Lung (tissue), 12 donors: ENCODE results near the gene ALOX15B. TPM values are rescaled to one million over a fixed set of nuclear protein-coding genes. Genes with fewer than 3 reads are reported as not detected.
"Not testable (repeated sequence)": the region's sequence is repeated elsewhere in the genome, so short reads cannot be mapped to it uniquely, and the experiment has no call there.

Experiments
- ATAC-seq: fragments of 200-7000 bp; cut with Tn5 transposase; one replicate; pipeline ENCODE4 v1.9.1; 2020; ENCODE audit warnings: moderate number of reproducible peaks; ENCODE audit not compliant: insufficient read depth, low FRiP score
- DNase-seq, 3 donors: peaks; one replicate each; pipeline ENCODE4 v3.0.0-alpha.2; 2013 to 2017
- H3K27ac ChIP-seq, 2 donors: one replicate each; pipeline ENCODE4 v1.5.1; 2013; ENCODE audit warnings: mild to moderate bottlenecking in 2 of 2, moderate library complexity in 2 of 2, control low read depth in 1 of 2, inconsistent platforms in 1 of 2, low read depth in 1 of 2, low read length in 1 of 2
- H3K27me3 ChIP-seq, 3 donors: one replicate each; pipeline ENCODE4 v1.5.1; 2013; ENCODE audit warnings: low read length in 2 of 3; ENCODE audit not compliant: control insufficient read depth in 3 of 3, insufficient read depth in 3 of 3
- H3K36me3 ChIP-seq, 4 donors: one replicate each; pipeline ENCODE4 v1.5.1; 2013; ENCODE audit warnings: low read length in 4 of 4, mild to moderate bottlenecking in 1 of 4, moderate library complexity in 1 of 4; ENCODE audit not compliant: control insufficient read depth in 4 of 4, insufficient read depth in 4 of 4
- H3K4me1 ChIP-seq, 5 donors: one replicate each; pipeline ENCODE4 v1.5.1; 2013; ENCODE audit warnings: low read length in 5 of 5, mild to moderate bottlenecking in 2 of 5, moderate library complexity in 1 of 5; ENCODE audit not compliant: control insufficient read depth in 5 of 5, insufficient read depth in 5 of 5
- H3K4me3 ChIP-seq: one replicate; pipeline ENCODE4 v1.5.1; 2013; ENCODE audit warnings: mild to moderate bottlenecking, control low read depth, moderate library complexity
- H3K9ac ChIP-seq, 2 donors: one replicate each; pipeline ENCODE4 v1.5.1; 2013; ENCODE audit warnings: low read length in 2 of 2, control low read depth in 1 of 2; ENCODE audit not compliant: insufficient read depth in 1 of 2
- H3K9me3 ChIP-seq, 4 donors: one replicate each; pipeline ENCODE4 v1.5.1; 2013; ENCODE audit warnings: low read length in 3 of 4, mild to moderate bottlenecking in 1 of 4, moderate library complexity in 1 of 4; ENCODE audit not compliant: control insufficient read depth in 4 of 4, insufficient read depth in 3 of 4
- WGBS, 2 donors: extraction: QIAGEN DNeasy Blood & Tissue Kit; methylation state at CpG; one replicate each; pipeline ENCODE4 v1.1.7; 2013; 5-methylcytosine and 5-hydroxymethylcytosine counted together
- polyA plus RNA-seq, 2 donors: library from polyadenylated mRNA; stranded (reverse); fragments of 200-250 nt; gene quantifications; one replicate each; pipeline ENCODE4 v1.2.1, GENCODE V29; 2013
- total RNA-seq, 2 donors: library from RNA; depleted of rRNA in 1 of 2; stranded (reverse); fragments of >200 nt in 1 of 2; gene quantifications; one replicate each; pipeline ENCODE4 v1.2.1, GENCODE V29; 2014 to 2021
- TF ChIP-seq, protein P1 (sequence below): IDR thresholded peaks from 2 replicates; pipeline ENCODE4 v1.5.1; 2012; ENCODE audit warnings: mild to moderate bottlenecking; ENCODE audit errors: control extremely low read depth, extremely low read depth
- donor health status: control.
- donor health status: control.
- donor health status: Bipolar disorder and iron deficiency.
- donor health status: healthy.
- donor health status: DM: yes; HTN: yes; CAD: no.

Gene ALOX15B
- total and polyA plus RNA-seq, 4 donors = 3.4 to 135 (median 73.8) TPM

DNA sequence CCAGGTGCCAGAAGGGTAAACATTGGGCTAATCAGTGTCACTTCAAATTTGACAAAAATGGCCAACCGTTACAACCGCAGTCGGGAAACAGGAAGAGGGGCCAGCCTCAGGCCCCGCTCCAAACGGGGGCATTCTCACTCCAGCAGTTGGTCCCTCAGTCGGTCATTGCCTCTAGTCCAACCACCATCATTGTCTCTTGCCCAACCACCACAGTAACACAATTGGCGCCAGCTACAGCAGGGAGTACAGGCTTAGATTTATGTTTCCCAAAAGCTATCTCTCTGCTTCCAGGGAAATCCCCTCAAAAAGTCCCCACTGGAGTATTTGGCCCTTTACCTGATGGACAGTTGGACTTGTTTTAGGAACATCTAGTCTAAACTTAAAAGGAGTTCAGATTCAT, 20.3 kb downstream of the ALOX15B start:
- DNase-seq = no peak
- peak overlapping the region; percentile 26 for H3K4me3 ChIP-seq
- H3K36me3 ChIP-seq = no peaks in the 10 kb centered on the region
- peaks cover 0 to 11% (median 4%) of the 10 kb centered on the region in 5 donors for H3K4me1 ChIP-seq
- TF ChIP-seq, protein P1, sequence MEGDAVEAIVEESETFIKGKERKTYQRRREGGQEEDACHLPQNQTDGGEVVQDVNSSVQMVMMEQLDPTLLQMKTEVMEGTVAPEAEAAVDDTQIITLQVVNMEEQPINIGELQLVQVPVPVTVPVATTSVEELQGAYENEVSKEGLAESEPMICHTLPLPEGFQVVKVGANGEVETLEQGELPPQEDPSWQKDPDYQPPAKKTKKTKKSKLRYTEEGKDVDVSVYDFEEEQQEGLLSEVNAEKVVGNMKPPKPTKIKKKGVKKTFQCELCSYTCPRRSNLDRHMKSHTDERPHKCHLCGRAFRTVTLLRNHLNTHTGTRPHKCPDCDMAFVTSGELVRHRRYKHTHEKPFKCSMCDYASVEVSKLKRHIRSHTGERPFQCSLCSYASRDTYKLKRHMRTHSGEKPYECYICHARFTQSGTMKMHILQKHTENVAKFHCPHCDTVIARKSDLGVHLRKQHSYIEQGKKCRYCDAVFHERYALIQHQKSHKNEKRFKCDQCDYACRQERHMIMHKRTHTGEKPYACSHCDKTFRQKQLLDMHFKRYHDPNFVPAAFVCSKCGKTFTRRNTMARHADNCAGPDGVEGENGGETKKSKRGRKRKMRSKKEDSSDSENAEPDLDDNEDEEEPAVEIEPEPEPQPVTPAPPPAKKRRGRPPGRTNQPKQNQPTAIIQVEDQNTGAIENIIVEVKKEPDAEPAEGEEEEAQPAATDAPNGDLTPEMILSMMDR = no peak
- no peak overlapping the region for H3K9ac ChIP-seq
- H3K27me3 ChIP-seq = peaks cover 0 to 54% (median 46%) of the 10 kb centered on the region in 3 donors
- H3K9me3 ChIP-seq = no peaks in the 10 kb centered on the region
- H3K27ac ChIP-seq = peak overlapping the region in 1 of 2 donors; percentile 48
- ATAC-seq = no peak
- 6 to 8% methylated on average over 7 of the region's 7 CpGs for WGBS, 2 donors

DNA sequence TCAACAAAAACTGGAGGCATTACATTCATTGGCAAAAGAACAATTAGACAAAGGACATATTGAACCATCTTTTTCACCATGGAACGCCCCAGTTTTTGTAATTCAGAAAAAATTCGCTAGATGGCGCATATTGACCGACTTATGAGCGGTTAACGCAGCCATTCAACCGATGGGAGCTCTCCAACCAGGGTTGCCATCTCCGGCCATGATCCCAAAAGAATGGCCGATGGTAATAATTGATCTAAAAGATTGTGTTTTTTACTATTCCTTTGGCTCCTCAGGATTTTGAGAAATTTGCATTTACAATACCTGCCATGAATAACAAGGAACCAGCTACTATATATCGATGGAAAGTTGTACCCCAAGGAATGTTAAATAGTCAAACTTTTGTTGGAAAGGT, 21.4 kb downstream of the ALOX15B start:
- DNase-seq (peak; percentile 55 to 81 (median 74)), ATAC-seq (no peak)
- H3K9me3 ChIP-seq = no peaks in the 10 kb centered on the region
- no peak overlapping the region for H3K27ac ChIP-seq
- no peak overlapping the region for H3K9ac ChIP-seq
- H3K4me3 ChIP-seq = no peak overlapping the region
- WGBS, 2 donors = 6 to 7% methylated on average over 10 of the region's 10 CpGs
- peaks cover 0 to 11% (median 4%) of the 10 kb centered on the region in 5 donors for H3K4me1 ChIP-seq
- TF ChIP-seq, protein P1 = peak; percentile 78
- H3K36me3 ChIP-seq = no peaks in the 10 kb centered on the region
- peaks cover 0 to 60% (median 54%) of the 10 kb centered on the region in 3 donors for H3K27me3 ChIP-seq

DNA sequence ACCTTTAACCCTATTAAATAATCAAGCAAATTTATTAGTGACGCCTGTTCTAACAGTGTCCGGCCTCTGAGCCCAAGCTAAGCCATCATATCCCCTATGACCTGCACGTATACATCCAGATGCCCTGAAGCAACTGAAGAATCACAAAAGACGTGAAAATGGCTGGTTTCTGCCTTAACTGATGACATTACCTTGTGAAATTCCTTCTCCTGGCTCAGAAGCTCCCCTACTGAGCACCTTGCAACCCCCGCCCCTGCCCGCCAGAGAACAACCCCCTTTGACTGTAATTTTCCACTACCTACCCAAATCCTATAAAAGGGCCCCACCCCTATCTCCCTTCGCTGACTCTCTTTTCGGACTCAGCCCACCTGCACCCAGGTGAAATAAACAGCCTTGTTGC, 23.0 kb downstream of the ALOX15B start:
- H3K9me3 ChIP-seq, H3K4me3 ChIP-seq, DNase-seq, H3K9ac ChIP-seq, ATAC-seq, H3K27ac ChIP-seq, H3K36me3 ChIP-seq, H3K4me1 ChIP-seq: not testable (repeated sequence)
- peaks cover 0 to 66% (median 54%) of the 10 kb centered on the region in 3 donors for H3K27me3 ChIP-seq
- WGBS, 2 donors = 76 to 77% methylated on average over 8 of the region's 8 CpGs

- no peak for ATAC-seq
Measured at GRCh38 chr17:8062435-8062806, 23.6 kb downstream of the ALOX15B start.

More at GRCh38 chr17:8062435-8062806, 23.6 kb downstream of the ALOX15B start:
- Histone ChIP-seq H3K36me3 (no peaks in the 10 kb centered on the region), H3K9ac (no peak overlapping the region), H3K27me3 (peaks cover 0 to 66% (median 54%) of the 10 kb centered on the region in 3 donors), H3K4me3 (no peak overlapping the region), H3K27ac (no peak overlapping the region), H3K4me1 (peaks cover 0 to 4% (median 3%) of the 10 kb centered on the region in 5 donors), H3K9me3 (no peaks in the 10 kb centered on the region)
- TF ChIP-seq, protein P1 = no peak
- no peak for DNase-seq
- 44 to 55% methylated on average over 8 of the region's 8 CpGs for WGBS, 2 donors
